ENCODE measurements around the gene CRISPLD2.
A peak's percentile ranks its signal among the peaks of the same experiment; 100 is the strongest.

The CRISPLD2 gene

DNA sequence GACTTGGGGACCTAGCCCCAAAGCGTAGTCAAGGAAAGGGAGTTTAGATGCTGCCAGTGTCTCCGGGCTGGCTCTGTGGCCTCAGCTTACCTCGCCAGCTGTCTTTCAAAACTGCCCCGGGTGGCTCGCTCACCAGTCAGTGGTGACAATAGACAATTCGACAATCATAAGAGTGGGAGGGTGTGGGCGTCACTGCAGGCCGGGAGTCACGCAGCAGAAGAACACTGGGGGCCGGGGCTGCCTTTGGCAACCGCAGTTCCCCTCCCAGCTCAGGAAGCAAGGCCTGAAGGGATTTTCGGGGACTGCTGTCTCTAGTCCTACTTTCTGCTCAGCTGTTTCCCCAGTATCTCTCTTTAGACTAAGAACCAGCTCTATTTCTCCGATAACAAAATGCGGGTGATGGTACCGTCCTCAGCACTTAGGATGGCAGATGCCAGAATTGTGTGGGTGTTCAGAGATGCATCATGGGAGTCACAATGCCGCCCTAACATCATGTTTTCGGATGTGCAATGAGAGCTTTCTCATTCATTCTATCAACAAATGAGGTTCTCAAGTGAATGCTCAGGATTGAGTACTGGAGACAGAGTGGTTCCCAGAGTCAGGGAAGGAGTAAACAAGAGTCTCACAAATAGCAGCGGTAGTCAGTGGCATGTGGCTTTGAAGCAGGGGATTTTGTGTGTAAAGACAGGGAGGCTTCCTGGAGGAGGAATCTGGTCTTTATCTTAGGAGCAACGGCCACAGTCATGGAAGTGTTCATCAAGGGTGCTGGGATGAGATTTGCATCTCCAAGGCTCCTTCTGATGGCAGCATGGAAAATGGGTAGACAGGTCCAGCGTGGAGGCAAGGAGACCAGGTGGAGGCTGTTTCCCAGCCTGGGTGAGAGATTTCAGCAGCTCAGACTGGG lies 98.5 kb downstream of the CRISPLD2 start:
- DNase-seq = no peak

DNA sequence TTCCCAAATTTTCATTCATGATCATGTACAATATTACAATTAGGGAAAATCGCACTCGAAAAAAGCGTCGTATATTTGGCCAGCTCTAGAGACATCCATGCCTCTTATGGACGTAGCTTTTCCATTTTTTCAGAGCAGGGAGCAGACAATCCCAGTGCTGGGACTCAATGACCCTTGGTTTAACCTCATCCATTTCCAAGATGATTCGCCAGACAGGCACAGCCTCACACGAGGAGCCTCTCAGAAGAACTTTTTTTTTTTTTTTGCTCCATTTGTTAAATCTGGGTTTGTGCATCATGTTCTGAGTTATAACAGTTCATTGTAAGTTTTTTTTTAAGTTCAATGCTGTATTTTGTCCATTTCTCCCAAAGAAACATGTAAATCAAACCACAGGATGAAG lies 99.5 kb downstream of the CRISPLD2 start:
- no peak for DNase-seq

DNA sequence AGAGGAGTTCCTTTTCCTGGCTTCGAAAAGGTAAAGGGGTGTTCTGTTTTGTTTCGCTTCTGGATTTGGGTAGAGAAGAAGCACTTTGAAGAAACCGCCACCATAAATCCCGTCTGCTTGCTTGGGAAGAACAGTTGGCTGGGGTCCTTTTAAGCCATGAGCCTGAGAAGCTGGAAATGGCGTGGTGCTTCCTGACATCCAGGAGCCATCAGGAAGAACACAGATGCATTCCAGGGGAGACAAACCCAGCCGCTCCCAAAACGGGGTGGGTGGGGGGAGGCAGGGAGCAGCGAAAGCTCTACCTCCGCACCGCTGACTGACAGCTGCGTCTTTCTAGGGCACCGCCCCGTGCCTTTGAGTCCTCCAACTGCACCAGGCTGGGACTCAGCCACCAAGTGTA lies 99.9 kb downstream of the CRISPLD2 start:
- no peak for DNase-seq

DNA sequence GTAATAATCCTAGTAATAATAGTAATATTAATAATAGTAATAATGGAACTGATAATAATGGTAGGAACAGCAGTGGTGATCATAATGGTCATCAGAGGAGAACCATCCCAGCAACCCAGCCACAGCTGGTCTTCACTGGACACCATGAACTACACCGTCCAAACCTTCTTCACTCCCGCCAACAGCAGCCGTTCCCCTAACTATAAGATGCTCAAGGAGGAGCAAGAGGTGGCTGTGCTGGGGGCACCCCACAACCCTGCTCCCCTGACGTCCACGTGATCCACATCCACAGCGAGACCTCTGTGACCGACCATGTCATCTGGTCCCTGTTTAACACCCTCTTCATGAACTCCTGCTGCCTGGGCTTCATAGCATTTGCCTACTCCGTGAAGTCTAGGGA lies 100.5 kb downstream of the CRISPLD2 start:
- no peak for DNase-seq

DNA sequence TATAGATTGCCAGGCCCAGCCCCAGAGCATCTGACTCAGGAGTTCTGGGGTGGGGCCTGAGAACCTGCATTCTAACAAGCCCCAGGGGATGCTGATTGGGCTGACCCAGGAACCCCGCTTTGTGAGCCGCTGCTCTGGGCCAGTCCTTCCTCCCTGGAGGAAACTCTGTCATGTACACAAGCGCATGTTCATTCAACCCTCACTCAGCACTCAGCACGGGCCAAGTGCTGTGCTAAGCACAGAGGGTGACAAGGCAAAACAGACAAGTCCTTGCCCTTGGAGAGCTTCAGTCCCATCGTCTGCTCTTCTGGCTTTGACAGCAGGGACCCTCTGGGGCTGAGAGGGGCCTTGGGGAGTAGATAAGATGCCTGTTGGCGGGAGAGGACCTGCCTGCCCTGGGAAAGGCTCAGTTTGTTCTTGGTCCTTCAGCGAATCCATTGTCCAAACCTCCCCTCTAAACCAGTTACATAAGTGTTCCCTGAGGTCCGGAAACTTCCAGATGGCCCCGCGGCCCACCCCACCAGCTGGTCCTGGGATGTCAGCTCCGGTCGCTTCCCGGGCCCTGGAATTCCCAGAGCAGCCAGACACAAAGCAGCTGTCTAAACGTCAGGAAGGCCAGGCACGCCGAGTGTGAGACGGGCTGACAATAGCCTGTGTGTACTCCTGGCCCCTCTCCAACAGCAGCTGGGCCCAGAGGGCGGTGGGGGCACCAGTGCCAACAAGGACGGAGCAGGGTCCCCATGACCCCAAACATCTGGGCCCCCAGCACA lies 102.8 kb downstream of the CRISPLD2 start:
- no peak for DNase-seq

DNA sequence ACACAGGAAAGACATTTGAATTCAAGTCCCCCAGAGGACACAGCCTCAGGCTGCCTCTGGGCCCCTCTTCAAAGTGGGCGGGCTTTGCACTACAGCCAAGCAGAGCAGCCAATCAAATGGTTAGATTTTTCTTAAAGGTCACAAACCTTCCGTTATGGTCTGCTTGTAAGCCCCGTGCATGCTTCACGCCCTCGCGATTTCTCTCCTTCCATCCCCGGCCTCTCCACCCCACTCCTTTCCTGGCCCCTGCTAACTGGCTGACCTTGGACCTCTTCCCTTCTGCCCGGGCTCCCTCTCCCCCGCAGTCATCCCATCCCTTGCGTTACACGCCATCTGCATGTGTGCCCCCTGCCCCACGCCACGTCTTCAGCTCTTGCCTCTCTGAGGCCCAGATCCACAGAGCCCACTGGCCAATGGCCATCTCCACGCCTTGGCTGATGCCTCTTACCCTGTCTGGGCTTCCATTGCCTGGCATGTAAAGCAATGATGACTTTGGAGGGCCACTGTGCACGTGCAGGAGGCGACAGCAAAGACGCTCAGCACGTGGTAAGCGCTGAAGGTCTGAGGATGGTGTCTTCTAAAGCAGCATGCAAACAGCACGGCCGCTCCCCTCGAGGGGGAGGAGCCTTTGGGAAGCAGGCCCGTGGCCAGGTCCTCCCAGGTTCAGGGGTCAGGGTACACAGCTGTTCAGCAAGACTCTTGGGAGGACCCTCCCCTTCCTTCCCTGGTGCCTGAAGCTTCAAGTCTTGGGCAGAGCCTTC lies 104.7 kb downstream of the CRISPLD2 start:
- DNase-seq = no peak

DNA sequence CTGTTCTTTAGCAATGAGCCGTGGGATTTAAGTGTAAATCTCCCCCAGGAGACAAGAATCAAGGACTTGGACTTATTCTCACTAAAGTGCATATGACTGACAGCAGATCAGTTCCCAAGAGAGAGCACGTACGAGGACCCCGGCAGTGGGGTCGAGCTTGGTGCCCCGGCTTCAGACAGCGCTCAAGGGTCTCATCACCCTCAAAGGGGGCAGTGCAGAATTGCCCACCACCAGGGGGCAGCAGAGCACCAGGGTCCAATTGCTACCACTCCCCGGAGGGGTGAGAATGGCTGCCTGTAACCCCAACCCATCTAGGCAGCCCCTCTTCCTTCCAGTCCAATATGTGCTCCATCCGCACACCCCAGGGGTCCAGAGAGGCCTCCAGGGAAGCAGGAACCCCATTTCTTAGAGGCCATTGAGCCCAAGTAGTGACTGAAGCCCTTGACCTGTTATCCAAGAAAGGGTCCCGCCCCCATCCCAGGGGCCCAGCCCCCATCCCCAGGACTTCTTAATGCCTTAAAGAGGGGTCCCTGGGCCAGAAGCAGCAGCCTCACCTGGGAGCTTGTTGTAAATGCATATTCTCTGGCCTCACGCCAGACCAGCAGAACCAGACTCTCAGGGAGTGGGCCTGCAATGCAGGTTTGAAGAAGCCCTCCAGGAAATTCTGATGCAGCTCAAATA lies 105.4 kb downstream of the CRISPLD2 start:
- peak; percentile 82 for DNase-seq

DNA sequence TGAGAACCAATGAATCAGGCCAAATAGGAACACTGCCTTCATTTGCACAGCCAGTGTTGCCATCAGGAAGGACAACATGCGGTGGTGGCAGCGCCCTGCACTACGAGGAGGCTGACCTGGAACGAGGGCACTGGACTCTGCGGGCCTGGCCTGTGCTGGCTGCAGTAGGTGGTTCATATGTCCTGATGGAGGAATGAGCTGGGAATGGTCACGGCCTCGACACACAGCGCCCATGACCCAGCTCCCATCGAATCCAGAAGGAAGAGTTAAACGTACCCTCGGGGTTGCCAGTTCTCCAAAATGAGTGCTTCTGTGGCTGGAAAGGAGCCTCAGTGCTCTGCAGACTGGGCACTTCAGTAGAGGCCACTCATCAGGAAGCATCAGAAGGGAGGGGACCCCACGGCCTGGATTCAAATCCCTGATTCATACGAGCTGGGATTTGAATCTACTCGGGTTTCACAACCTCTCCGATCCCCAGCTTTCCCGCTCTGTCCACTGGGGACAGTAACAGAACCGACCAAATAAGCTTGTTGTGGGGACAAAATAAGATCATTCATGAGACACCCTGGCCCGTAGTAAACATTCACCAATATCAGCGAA lies 106.1 kb downstream of the CRISPLD2 start:
- no peak for DNase-seq

DNA sequence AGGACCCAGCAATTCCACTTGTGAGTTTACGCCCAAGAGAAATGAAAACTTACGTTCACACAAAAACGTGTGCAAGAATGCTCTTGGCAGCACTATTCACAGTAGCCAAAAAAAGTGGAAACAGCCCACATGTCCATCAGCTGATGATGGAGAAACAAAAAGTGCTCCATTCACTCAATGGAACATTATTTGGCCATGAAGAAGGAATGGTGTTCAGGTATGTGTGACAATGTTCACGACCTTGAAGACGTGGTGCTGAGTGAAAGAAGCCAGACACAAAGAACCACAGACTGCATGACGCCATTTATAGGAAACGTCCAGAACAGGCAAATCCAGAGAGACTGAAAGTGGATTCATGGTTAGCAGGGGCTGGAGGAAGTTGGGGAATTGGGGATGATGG lies 106.7 kb downstream of the CRISPLD2 start:
- no peak for DNase-seq

DNA sequence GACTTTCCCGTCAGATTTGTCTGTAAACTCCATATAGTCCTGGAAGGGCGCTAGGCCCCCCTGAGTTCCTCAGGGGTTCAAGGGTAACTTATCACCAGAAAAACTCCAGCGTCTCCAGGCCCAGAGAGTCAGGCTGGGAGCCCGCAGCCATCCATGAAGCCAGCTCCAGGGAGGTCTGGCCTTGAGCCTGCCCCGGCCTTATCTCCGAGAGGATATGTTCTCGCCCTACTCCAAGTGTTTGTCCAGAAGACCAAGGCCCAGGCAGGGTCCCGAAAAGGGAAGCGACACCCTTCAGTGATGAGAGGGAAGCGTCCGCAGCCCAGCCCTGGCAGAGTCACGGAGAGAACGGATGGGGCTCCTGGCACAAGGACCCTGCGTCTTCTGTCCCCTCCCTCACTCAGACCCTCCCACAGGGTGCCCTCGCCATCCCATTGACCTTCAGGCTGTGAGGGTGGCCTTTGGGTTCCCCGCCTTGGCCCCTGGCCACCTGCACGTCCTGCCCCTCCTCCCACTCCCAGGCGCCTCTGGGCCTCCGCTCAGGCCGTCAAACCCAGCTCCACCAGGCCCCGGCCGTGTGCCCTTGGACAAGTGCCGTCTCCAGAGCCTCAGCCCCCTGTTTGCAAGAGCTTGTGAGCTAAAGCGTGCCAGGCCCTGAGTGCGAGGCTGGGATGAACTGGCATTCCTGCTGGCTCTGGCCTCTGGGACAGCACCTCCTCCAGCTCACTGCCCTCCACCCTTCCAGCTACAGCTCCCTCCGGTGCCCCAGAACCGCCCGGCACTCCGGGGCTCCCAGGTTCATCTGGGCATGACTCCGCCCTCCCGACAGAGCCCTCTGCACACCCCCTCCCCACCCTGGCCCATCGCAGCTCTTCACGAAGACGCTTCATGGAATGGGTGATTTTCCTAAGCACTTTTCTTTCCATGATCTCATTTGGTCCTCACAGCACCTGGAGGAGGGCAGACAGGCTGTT lies 108.1 kb downstream of the CRISPLD2 start:
- no peak for DNase-seq

DNA sequence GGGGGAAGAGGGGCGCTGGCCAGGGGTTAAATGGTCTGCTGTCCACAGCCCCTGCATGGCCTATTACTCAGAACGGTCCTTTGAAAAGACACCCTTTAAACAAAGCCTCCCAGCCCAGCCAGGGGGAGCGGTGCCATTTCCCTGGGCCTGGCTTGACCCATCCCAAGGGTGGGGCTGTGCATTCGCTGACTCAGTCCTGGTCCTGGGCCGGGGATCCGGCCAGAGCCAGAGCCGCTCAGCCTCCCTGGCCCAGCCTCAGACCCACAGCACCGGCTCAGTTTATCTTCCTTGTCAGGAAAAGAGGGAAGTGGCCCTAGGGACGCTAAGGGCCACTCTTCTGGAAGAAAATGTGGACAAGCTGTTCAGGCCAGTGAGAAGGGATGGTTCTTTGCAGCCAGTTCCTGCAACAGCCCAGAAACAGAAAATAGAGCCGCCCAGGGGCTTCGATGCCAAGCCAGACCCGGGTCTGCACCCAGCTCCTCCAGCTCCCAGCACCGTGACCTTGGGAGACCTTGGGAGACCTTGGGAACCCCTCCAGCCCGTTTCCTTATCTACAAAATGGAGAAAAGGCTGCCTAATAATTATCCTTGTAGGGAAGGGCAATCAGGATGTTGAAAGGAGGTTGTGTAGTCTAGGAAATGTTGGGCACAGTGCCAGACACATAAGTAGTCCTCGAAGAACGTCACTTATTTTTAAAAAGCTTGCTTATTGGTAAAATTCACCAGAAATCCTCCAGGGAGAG lies 109.1 kb downstream of the CRISPLD2 start:
- no peak for DNase-seq

DNA sequence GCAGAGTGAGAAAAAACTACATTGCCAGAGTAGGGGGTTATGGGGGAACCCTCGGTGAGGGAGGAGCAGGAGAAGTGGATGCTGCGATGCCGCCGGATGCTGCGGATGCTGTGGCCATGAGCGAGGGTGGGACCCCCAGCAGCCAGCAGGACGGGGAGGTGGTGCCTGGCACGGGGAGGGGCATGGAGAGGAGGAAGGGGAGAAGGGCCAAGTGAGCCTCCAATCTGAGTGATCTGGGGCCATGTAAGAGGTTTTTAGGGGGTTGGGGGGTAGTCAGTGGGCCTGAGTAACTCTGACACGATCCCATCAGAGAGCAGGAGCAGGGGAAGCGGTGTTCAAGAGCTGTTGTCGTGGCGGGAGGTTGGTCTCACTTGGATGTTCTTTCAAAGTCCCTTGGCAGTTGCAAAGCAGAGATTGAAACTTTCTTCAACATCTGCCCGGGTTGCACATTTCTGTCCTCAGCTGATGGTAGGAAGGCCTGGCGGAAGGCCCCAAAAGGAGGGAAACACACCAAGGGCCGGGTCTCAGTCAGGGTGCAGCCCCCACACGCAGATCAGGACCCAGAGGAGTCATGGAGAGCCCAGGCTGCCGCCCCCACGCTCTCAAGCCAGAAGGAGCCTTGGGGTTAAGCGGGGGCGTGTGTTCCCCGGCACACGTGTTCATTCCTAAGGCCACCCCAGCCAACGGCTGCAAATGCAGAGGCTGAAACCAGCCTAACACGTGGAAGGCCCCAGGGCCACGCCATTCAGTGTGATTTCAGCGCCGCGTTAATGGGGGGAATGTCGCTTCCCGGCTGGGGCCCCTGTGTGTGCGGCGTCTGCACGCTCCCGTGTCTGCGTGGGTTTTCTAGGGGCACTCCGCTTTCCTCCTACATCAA lies 109.9 kb downstream of the CRISPLD2 start:
- peak; percentile 8 for DNase-seq

DNA sequence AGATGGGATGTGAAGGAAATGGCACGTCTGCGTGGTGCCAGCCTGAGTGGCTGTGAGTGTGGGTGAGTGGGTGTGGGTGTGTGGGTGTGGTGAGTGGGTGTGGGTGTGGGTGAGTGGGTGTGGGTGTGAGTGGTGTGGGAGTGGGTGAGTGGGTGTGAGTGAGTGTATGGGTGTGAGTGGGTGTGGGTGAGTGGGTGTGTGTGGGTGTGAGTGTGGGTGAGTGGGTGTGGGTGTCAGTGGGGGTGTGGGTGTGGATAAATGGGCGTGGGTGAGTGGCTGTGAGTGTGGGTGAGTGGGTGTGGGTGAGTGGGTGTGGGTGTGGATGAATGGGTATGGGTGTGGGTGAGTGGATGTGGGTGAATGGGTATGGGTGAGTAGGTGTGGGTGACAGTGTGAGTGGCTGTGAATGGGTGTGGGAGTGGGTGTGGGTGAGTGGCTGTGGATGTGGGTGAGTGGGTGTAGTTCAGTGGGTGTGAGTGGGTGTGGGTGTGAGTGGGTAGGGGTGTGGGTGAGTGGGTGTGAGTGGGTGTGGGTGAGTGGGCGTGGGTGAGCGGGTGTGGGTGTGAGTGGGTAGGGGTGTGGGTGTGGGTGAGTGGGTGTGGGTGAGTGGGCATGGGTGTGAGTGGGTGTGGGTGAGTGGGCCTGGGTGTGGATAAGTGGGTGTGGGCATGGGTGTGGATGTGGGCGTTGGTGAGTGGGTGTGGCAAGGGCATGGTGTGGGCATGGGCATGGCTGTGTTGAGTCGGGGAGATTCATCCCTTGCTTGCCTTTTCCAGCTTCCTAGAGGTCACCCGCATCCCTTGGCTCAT lies 110.7 kb downstream of the CRISPLD2 start:
- peak; percentile 28 for DNase-seq

DNA sequence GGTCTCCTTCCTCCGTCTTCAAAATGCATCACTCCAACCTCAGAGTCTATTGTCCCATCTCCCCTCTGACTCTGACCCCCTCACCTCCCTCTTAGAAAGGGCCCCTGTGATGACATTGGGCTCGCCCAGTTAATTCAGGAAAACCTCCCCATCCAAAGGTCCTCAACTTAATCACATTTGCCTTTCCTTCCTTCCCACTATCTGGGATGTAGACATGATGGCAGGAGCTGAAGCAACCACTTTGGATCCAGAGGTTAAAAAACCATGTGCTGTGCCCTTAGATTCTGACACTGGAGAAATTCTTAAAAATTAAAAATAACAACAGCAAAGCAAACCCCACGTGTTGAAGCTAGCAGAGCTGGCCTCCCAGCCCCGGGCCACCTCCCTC lies 111.3 kb downstream of the CRISPLD2 start:
- no peak for DNase-seq

DNA sequence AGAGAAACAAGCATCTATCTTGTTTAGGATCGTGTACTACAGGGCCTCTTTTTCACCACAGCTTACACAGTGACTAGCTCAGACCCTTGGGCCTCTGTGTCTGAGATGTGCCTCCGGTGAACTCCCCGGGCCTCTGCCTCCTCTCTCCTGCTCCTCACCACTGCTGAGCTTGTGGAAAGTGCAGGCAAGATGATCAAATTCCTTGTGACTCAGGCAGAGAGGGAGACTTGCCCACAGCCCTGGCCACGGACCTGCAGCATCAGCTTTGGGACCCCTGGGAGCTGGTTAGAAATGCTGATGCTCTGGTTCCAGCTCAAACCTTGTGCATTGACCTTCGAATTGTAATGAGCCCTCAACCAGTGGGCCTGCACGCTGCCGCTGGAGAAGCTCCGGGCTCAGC lies 111.7 kb downstream of the CRISPLD2 start:
- no peak for DNase-seq

DNA sequence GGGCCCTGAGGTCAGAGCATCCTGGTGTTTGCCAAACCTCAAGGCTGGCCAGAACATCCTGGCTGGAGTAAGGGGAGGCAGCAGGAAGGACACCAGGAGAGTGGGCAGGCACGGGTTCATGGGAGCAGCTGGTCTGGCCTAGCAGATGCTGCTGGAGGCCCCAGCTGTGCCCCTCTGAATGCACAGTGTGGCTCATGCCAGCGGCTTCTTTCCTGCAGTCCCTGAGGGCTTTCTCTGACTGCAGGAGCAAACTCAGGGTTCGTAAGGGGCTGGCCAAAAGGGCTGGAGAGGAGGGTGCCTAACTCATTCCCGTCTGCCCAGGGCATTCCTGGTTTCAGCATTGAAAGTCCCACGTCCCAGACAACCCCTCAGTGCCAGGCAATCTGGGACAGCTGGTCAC lies 112.9 kb downstream of the CRISPLD2 start:
- DNase-seq = no peak

DNA sequence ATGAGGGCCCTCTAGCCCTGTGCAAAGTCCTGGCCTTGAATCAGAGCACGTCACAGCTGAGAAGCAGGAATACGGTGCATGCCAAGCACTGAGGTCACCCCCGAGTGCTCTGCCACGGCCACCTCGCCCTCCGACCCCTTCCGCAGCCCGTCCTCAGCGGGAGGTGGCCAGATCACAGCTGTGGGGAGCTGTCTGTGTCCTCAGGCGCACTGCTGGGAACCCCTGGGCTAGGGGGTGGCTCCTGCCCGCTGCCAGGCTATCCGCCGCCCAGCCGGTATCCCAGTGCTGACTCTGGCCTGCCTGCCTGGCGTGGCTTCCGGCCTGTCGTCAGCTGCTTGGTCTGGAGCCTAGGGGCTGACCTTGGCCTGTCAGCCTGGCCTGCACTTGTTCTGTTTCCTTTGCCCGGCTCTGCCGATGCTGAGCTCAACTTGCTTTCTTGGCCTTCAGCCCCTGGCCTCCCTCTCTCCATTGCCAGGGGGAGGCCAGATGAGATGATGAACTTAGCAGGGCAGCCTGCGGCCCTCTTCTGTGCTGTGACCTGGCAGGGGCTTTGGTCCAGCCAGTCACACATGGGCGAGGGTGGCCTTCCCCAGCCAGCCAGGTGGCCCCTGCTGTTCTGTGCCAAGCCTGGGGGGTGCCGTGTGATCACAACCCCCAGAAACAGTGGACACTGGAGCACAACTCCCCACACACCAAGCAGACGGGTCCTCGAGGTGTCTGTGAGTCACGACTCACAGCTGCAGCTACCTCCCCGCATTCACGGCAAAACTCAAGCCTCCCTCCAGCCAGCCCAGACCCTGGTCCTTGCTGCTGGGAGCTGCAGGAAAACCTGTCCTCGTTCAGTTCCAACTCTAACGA lies 114.2 kb downstream of the CRISPLD2 start:
- DNase-seq = no peak

Measured in activated CD4-positive, alpha-beta T cell treated with anti-CD3 and anti-CD28 coated beads for 48 hours (primary cell).